ENCODE results near the gene ODF4.
"Not testable (repeated sequence)": the region's sequence is repeated elsewhere in the genome, so short reads cannot be mapped to it uniquely, and the experiment has no call there.

Gene ODF4

DNA sequence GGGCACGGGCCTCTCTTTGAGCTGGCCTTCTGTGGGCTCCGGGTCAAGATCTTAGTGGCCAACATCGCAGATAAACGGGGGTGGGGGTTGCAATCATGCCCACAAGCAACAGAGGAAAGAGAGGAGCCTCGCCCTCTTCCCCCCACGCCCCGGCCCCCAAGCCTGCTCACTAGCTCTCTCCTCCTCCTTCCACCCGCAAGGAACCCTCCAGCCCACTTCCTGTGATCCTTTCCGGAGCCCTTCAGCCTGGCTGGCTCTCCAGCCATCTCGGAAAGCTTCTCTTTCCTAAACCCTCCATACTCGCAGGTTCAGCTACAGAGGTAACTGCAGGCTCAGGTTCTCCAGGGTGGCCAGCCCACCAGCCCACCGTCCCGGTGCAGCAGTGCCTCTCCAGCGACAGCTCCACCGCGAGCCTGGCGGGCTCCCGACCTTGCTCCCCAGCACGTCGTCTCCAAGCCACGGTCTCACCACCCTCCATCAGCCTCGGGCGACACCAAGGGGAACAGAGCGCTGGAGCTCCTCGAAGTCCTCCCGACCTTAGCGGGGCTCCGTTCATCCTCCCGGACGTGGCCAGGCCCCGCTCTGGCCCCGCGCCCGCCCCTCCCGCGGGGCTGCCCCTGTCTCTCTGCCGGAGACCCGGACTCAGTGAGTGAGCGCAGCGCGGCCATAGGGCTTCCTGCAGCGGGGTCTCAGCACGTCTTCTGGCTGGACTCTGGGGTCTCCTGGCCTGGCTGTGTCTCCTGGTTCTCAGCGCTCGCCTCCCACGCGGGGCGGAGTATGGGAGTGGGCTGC, 12.9 kb upstream of the ODF4 start:
- no peak for DNase-seq (ENCODE audit: low spot score)

DNA sequence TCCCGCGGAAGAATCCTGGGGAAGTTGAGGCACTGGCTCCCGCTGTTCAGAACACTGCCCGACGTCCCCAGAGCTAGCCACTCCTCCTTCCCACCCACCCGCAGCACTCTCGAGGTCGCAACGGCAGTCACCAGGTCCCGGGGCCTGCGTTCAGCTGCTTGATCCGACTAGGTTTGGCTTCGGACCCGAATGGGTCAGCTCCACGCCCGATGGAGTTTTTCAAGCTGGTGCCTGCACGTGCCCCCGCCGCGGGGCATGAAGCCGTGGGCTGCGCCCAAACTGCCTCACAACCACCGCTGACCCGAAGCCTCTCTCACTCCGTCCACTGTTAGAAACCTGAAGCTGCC, 12.4 kb upstream of the ODF4 start:
- DNase-seq (ENCODE audit: low spot score) = no peak

DNA sequence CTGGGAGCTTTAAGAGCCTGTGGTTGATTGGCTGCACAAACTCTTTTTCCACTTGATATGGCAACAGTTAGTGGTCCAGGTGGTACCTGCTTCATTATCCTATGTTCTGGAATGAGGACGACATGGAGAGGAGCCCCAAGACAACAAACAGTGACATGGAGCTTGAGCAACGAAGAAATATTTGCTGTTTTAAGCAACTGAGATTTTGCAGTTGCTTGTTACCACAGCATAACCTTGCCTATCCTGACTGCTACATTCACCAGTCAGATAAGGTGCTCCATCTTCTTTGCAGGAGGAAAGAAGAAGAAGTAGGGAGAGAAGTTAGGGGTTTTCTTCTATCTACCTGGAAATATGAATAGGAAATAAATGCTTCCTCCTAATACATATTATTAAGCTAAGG, 7.5 kb upstream of the ODF4 start:
- no peak for DNase-seq (ENCODE audit: low spot score)

DNA sequence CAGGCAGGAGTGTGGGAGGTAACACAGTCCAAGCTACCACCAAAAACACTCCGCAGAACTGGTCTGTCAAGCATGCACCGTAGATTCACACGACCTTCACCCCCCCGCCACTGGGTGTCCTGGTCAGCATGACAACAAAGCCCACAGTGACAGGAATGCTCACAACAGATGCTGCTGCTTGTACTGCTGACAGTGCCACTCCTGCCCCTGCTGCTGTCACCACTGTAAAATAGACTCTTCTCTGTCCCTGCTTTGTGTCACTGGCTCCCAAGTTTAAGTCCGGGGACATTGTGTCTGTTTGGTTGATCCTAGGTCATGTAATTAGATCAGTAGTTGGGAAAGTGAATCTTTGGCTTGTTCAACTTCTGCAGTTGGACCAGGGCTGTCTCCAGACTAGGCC, 7.0 kb upstream of the ODF4 start:
- DNase-seq (ENCODE audit: low spot score) = no peak

DNA sequence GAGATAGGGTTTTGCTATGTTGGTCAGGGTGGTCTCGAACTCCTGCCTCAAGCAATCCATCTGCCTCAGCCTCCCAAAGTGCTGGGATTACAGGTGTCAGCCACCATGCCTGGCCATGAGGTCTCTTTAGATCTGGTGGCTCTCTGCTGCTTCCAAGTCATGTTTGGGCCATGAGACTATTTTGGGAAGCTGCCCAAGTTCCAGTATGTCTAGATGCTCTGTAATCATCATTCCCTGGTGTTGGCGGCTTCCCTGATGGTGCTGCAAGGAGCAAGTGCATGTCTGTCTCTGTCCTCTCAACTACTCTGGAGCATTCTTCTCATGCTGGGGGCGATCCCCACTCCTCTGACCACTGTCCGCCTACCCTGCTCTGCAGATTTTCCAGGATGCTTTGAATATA, 6.4 kb upstream of the ODF4 start:
- no peak for DNase-seq (ENCODE audit: low spot score)

DNA sequence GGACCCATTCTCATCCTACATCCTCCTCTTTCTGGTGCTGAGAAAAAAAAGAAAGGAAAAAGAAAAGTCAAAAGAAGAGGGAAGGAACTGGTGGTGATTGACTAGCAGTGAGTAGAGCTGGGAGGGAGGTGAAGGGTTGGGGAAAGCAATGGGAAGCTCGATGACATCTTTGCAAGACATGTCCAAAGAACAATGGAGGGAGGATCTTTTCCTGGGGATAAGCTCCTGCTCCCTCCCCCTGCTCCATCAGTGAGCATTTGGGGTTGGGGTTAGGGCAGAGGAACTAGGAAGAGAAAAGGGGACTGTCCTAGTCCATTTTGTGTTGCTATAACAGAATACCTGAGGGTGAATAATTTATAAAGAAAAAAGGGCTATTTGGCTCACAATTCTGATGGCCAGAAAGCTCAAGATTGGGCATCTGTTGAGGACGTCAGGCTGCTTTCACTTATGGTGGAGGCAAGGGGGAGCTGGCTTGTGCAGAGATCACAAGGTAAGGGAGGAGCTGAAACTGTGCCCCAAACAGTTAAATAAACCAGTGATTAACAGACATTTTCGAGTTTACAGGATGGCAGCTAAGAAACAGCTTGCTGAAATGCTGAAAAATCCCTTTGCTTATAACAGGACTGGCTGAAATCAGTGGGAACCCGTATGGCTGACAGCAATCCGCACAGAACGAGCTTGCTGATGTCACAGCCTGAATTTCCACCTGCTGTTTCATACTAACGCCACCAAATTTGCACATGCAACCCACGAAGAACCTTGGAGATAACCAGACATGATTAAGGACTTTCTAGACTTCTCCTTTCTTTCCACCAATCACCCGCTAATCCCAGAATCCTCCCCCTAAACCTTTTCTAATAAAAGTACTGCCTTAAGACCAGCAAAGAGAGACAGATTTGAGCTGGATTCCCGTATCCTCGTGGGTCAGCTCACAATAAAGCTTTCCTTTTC, 1.6 kb upstream of the ODF4 start:
- no peak for DNase-seq (ENCODE audit: low spot score)

DNA sequence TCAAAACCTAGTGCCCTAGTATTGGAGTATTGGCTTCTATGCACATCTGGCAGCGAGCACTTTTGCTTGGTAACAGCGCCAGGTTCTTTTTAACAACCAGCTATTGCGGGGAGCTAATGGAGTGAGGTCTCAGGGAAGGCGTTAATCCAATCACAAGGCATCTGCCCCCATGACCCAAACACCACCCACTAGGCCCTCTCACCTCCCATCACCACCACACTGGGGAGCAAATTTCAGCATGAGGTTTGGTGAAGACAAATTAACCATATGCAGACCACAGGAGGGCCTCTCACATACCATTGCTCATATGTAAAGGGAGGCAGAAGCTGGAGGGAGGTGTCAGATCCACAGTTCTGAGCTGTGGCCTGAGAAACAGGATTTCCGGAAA, 893 bp upstream of the ODF4 start:
- DNase-seq (ENCODE audit: low spot score) = no peak

DNA sequence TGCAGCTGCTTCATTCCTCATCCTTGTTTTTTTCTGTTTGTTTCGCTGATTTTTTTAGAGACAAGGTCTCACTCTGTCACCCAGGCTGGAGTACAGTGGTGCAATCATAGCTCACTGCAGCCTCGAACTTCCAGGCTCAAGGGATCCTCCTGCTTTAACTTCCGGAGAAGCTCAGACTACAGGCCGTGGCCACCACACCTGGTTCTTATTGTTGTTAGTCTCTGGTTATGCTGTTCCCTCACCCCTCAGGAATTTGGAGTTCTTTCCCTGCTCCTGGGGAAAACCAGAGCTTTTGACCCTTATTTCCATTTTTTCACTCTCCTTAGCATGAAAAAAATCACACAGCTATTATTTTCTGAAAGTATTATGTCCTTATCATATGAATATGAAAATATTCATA, 1.8 kb downstream of the ODF4 start:
- no peak for DNase-seq (ENCODE audit: low spot score)

DNA sequence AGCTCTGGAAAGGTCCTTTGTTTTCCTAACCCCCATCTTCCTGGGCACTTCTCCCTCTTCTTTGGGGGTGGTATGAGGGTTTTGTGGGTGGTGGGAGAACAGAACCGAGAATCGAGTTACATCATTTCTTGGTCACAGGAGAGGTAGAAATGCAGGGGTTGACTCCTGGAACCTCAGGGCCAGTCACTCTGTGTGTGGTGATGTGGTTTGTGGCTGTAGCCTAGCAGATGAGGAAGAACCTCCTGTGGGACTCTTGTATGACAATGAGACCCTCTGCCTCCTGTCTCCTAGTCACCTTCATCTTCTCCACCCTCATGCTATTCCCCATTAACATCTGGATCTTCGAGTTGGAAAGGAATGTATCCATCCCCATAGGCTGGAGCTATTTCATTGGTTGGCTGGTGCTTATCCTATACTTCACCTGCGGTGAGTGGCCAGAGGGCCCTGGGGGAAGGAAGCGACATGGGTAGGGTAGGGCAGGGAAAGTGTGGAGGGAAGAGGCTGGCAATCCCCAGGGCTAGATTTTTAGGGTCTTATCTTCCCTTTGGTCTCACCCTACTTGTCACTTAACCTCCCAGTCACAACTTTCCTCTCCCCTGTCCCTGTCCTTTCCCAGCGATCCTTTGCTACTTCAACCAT, 5.5 kb downstream of the ODF4 start:
- DNase-seq (ENCODE audit: low spot score) = no peak

DNA sequence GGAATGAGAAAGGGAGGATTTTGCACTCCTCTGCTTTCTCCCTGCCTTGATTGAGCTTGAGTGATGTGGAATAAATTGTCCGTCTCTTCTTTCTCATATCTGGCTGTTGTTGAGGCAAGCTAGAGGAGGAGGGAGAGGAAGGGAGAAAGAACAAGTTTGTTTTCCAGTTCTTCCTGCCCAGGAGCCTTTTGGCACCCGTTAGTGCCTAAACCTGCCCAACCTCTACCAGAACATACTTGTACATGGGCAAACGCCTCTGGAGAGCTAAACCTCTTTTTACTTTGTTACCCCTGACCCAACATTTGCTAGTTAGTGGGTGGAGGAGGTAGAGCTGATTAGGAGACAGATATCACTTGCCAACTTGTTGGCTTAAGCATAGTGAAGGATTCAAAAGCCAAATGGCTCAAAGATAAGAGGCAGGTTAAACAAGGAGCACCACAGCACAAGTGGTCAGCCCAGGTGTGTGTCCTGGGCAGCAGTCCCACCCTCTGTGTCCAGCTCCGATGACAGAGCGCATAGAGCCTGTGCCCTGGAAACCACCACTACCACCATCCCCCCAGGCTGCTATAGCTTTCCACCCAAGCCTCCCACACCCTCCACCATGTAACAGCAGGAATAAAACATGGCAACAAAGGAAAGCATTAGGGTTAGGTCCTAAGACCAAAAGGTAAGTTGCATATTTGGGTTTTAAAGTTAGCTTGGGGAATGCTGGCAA, 6.5 kb downstream of the ODF4 start:
- no peak for DNase-seq (ENCODE audit: low spot score)

DNA sequence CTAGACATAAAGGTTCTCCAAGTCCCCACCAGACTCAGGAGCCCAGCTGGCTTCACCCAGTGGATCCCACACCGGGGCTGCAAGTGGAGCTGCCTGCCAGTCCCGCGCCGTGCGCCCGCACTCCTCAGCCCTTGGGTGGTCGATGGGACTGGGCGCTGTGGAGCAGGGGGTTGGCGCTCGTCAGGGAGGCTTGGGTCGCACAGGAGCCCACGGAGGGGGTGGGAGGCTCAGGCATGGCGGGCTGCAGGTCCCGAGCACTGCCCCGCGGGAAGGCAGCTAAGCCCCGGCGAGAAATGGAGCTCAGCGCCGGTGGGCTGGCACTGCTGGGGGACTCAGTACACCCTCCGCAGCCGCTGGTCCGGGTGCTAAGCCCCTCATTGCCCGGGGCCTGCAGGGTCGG, 7.4 kb downstream of the ODF4 start:
- not testable (repeated sequence) for DNase-seq (ENCODE audit: low spot score)

DNA sequence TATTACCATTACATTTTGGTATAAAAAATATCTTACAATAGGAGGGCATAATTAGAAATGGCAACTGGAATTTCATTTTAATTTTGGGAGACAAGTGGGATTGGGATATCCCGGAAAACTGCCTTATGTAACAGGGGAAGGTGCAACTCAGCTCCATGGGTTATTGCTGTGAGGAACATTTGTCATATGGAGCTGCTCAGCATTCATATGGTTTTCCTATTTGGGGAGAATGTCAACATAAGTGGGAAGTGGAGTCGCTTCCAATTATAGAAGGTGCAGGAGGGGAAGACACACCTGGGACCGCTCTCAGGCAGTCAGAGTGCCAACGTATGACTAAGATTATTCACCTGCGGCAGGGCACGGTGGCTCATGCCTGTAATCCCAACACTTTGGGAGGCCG, 10.7 kb downstream of the ODF4 start:
- no peak for DNase-seq (ENCODE audit: low spot score)

DNA sequence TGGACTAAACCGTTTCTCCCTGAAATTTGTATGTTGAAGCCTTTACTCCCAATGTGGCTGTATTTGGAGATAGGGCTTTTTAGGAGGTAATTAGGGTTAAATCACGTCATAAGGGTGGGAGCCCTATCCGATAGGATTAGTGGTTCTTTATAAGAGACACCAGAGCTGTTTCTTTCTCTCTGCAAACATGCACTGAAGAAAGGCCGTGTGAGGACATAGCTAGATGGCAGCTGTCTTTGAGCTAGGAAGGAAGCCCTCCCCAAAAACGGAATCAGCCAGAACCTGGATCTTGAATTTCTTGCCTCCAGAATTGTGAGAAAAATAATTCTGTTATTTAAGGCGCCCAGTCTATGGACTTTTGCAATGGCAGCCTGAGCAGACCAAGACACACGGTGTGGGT, 14.1 kb downstream of the ODF4 start:
- DNase-seq (ENCODE audit: low spot score) = no peak

DNA sequence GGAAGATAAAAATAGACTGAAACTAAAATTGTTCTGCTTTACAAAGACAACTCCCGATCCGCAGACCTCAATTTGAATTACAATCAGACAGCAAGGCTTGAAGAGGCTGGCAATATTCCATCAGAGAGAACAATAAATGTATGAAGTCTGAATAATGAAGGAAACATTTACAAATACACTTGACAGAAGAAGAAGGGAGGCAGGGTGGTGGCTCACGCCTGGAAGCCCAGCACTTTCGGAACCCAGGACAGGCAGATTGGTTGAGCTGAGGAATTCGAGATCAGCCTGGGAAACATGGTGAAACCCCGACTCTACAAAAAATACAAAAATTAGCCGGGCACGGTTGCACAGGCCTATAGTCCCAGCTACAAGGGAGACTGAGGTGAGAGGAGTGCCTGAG, 14.6 kb downstream of the ODF4 start:
- DNase-seq (ENCODE audit: low spot score) = no peak

DNA sequence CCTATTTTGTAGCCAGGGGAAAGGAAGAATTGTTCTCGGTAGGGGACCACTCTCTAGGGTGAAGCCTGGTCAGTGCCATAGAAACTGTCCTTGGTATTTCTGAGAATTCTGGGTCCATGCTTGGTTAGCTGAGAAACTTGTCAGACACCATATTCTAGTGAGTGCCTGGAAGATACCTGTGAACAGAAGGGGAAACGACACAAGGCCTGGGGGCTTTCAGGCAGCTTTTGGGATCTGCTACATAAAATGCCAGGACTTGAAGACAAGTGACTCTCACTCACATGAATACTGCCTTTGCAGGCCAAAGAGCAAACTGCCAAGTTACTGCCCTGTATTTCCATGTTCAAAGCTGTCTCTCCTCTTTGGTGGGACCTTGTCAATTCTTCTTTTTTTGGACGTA, 18.3 kb downstream of the ODF4 start:
- DNase-seq (ENCODE audit: low spot score) = no peak

DNA sequence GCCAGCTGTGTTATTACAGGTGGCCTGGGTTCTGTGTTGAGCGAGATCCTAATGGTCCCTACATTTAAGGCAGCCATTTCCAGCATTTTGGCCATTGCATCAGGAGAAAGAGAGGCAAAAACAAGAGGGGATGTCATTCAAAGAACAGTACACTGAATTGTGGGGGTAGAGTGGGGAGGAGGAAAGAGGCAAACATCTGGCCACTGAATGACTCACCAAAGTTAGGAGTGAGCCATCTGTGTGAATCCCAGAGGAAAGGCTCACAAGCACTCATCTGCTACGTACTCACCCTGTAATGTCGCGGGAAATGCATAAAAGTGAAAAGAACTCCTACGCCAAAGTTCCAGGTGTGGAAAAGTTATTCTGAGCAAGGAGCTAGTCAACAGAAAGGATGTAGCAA, 20.1 kb downstream of the ODF4 start:
- DNase-seq (ENCODE audit: low spot score) = no peak

DNA sequence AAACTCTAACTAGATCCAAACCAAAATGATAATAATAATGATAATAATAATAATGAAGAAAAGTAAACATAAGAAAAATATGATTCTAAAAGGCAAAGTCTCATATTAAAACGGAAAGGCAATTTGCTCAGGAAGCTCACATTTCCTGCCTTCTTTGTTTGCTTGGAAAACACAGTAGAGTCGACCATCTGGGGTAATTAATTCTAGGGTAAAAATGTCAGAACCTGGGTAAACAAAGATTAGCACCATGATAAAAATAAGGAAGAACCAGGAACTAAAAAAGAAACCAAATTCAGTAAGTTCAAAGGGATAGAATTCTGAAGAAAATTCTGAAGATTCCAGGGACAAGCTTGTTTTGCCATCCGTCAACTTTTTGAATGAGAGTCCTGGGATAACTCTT, 20.6 kb downstream of the ODF4 start:
- no peak for DNase-seq (ENCODE audit: low spot score)

DNA sequence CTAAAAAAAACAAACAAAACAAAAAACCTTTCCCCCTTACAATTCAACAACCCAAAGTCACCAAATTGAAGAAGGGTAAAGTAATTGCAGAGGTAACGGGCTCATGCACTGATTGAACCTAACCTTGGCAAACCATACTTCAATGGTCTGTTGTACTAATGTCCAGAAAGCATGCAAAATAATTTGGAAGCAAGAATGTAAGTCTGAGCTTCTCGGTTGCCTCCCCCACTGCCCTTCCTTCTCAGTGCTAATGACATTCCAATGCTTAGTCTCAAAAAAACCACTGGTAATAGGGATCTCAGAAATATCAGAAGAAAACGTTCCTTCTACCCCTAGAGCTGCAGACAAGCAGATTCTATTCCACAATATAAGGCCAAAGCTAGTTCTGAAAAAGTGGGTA, 21.1 kb downstream of the ODF4 start:
- no peak for DNase-seq (ENCODE audit: low spot score)

DNA sequence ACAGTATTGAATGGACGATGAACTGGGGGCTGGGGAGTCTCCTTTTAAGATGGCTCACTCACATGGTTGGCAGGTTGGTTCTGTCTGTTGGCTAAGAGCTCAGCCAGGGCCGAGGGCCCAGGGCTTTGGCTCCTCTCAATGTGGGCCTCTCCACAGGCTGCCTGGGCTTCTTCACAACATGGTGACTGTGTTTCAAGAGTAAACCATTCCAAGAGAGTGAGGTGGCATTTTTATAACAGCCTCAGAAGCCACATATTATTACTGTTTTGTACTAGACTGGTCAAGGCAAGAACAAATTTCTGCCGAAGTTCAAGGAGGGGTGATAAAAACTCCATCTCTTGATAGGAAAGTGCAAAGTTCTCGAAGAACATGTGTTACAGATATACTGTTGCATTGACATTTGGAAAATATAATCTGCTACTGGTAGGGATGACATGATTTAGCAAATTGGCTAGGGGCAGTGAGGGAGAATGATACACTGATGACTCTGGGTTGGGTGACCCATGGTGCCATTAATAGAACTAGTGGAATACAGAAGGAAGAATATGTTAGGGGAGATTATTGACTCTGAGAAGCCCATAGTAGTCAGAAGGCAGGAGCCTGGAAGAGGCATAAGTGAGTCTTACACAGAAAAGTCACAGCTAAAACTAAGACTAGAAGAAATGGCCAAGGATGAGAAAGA, 23.2 kb downstream of the ODF4 start:
- no peak for DNase-seq (ENCODE audit: low spot score)

DNA sequence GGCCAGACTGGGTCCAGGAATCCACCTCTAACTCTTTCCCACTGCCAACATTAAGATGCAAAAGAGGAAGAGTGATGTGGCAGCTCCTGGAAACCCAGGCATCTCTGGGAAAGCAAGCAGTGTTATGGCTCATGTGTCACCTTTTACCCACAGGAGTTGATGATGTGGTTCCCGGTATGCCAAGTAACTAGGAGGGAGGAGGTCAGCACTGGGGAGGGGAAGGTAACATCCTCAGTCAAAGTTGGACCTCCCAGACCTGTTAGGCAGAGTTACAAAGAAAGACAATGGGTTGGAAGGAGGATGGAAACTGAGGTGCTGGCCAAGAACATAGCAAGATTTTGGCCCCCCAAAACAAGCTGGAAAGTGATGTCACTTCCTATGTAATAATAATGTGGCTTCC, 25.5 kb downstream of the ODF4 start:
- no peak for DNase-seq (ENCODE audit: low spot score)

DNA sequence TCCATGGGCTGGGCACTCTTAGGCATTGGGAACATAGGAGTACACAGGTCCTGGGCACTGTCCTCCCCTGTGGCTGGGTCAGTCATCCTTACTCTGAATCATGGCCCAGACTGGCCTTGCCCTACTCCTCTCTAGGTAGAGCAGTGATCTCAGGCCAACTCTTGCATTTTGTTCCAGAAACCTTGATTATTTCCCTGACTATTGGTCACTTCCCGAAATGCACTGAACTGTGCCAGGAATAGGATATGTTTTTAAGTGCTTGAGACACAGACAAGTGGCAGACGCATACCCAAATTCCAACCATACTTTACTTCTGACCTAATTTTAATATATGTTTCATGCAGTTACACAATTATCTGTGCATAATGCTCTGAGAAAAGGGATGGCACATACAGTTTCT, 26.6 kb downstream of the ODF4 start:
- no peak for DNase-seq (ENCODE audit: low spot score)

DNA sequence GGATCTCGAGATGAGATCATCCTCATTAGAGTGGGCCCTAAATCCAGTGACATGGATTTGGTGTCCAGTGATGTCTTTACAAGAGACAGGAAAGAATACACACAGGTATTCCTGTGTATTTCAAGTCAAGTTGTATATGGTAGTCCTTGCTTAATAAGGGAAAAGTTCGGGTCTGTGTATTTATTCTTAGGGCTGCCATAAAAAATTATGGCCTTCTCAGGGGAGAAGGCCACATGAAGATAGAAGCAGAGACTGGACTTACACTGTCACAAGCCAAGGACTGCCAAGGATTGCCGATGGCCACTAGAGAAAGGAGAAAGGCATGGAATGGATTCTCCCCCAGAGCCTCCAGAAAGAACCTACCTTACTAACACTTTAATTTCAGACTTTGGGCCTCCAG, 28.6 kb downstream of the ODF4 start:
- DNase-seq (ENCODE audit: low spot score) = no peak

All from CD4-positive, alpha-beta T cell treated with Interleukin-6 at 100 ng/mL for 8 hours (primary cell).